HEK293 (cell line): ENCODE data around the gene IL23A.

Experiments
- CTCF ChIA-PET: fragments of 350-600 bp; formaldehyde crosslinking; extraction: SDS; loops from one replicate; lab custom pipeline; 2021; ENCODE audit warnings: antibody characterized with exemption; lab: Yijun Ruan, JAX
- POLR2A ChIA-PET: fragments of 300-600 bp; formaldehyde crosslinking; extraction: SDS; loops from one replicate; lab custom pipeline; 2020; ENCODE audit warnings: antibody characterized with exemption, inconsistent platforms; lab: Yijun Ruan, JAX
- H3K27ac ChIP-seq: fragments of 200-500 bp; sonication (Bioruptor generic); 2 replicates; pipeline ENCODE4 v1.5.1; 2014; ENCODE audit warnings: low read depth, low read length, control low read depth, inconsistent platforms; ENCODE audit errors: extremely low read depth
- H3K36me3 ChIP-seq, 2 experiments: fragments of 200-500 bp in 1 of 2; sonication (Bioruptor generic) in 1 of 2; 1 replicate in 1 of 2; 2 replicates in 1 of 2; pipeline ENCODE4 v1.5.1; 2014 to 2017; ENCODE audit warnings: inconsistent platforms in 2 of 2, low read length in 2 of 2; ENCODE audit not compliant: control insufficient read depth in 2 of 2, insufficient read depth in 1 of 2
- H3K4me1 ChIP-seq: fragments of 200-500 bp; sonication (Bioruptor generic); 2 replicates; pipeline ENCODE4 v1.5.1; 2014; ENCODE audit warnings: mild to moderate bottlenecking, low read length, inconsistent platforms; ENCODE audit not compliant: control insufficient read depth, insufficient read depth
- H3K4me3 ChIP-seq: 2 replicates; pipeline ENCODE4 v1.5.1; 2011; ENCODE audit warnings: low read depth, mild to moderate bottlenecking, control low read depth, low read length, moderate library complexity
- H3K9me3 ChIP-seq: fragments of 200-500 bp; sonication (Bioruptor generic); 2 replicates; pipeline ENCODE4 v1.5.1; 2014; ENCODE audit warnings: low read depth, low read length, inconsistent platforms; ENCODE audit not compliant: control insufficient read depth, insufficient read depth
- HIC1 ChIP-seq: fragments of 450-650 bp; formaldehyde crosslinking; IDR thresholded peaks from 2 replicates; pipeline ENCODE4 v1.5.1; 2016; ENCODE audit warnings: missing biosample characterization, missing genetic modification characterization
- HOXA7 ChIP-seq: sonication (generic); formaldehyde crosslinking; IDR thresholded peaks from 2 replicates; pipeline ENCODE4 v1.8.1; 2022; ENCODE audit warnings: missing genetic modification reagents, borderline replicate concordance
- HOXC10 ChIP-seq: sonication (generic); formaldehyde crosslinking; IDR thresholded peaks from 2 replicates; pipeline ENCODE4 v1.8.1; 2023; ENCODE audit warnings: mild to moderate bottlenecking, missing genetic modification reagents
- KLF10 ChIP-seq: fragments of 450-650 bp; IDR thresholded peaks from 2 replicates; pipeline ENCODE4 v1.5.1; 2018; ENCODE audit warnings: missing biosample characterization, mild to moderate bottlenecking, missing genetic modification characterization
- KLF7 ChIP-seq: fragments of 450-650 bp; formaldehyde crosslinking; IDR thresholded peaks from 2 replicates; pipeline ENCODE4 v1.5.1; 2016; ENCODE audit warnings: missing biosample characterization, missing genetic modification characterization, borderline replicate concordance
- MEIS1 ChIP-seq: sonication (generic); formaldehyde crosslinking; IDR thresholded peaks from 2 replicates; pipeline ENCODE4 v1.8.1; 2022; ENCODE audit warnings: missing genetic modification reagents, mild to moderate bottlenecking, borderline replicate concordance
- OVOL3 ChIP-seq: fragments of 450-650 bp; formaldehyde crosslinking; IDR thresholded peaks from 2 replicates; pipeline ENCODE4 v1.5.1; 2016; ENCODE audit warnings: missing biosample characterization, missing genetic modification characterization
- SP2 ChIP-seq: fragments of 450-650 bp; formaldehyde crosslinking; IDR thresholded peaks from 2 replicates; pipeline ENCODE4 v1.5.1; 2016; ENCODE audit warnings: missing biosample characterization, missing genetic modification characterization
- ZBTB1 ChIP-seq: fragments of 450-650 bp; formaldehyde crosslinking; IDR thresholded peaks from 2 replicates; pipeline ENCODE4 v1.5.1; 2016; ENCODE audit warnings: missing biosample characterization, missing genetic modification characterization
- ZBTB7A ChIP-seq: fragments of 450-650 bp; formaldehyde crosslinking; IDR thresholded peaks from 2 replicates; pipeline ENCODE4 v1.5.1; 2016; ENCODE audit warnings: low read depth, missing biosample characterization, missing genetic modification characterization
- ZFHX2 ChIP-seq: fragments of 450-650 bp; formaldehyde crosslinking; conservative IDR thresholded peaks from 2 replicates; pipeline ENCODE4 v1.5.1; 2016; ENCODE audit warnings: missing biosample characterization, missing genetic modification characterization
- ZIC2 ChIP-seq: fragments of 450-650 bp; formaldehyde crosslinking; IDR thresholded peaks from 2 replicates; pipeline ENCODE4 v1.5.1; 2016; ENCODE audit warnings: missing biosample characterization, missing genetic modification characterization
- ZNF175 ChIP-seq: fragments of 450-650 bp; formaldehyde crosslinking; IDR thresholded peaks from 2 replicates; pipeline ENCODE4 v1.5.1; 2016; ENCODE audit warnings: missing biosample characterization, missing genetic modification characterization
- ZNF19 ChIP-seq: fragments of 450-650 bp; formaldehyde crosslinking; IDR thresholded peaks from 2 replicates; pipeline ENCODE4; 2016; ENCODE audit warnings: missing biosample characterization, missing genetic modification characterization, low read depth
- ZNF214 ChIP-seq: fragments of 450-650 bp; formaldehyde crosslinking; IDR thresholded peaks from 2 replicates; pipeline ENCODE4 v1.5.1; 2017; ENCODE audit warnings: missing biosample characterization, mild to moderate bottlenecking, missing genetic modification characterization, borderline replicate concordance
- ZNF354C ChIP-seq: fragments of 450-650 bp; formaldehyde crosslinking; IDR thresholded peaks from 2 replicates; pipeline ENCODE4 v1.5.1; 2016; ENCODE audit warnings: missing biosample characterization, missing genetic modification characterization, low read depth, borderline replicate concordance
- ZNF391 ChIP-seq: fragments of 450-650 bp; formaldehyde crosslinking; IDR thresholded peaks from 2 replicates; pipeline ENCODE4 v1.5.1; 2016; ENCODE audit warnings: low read depth, missing biosample characterization, missing genetic modification characterization, borderline replicate concordance
- ZNF394 ChIP-seq: fragments of 450-650 bp; formaldehyde crosslinking; IDR thresholded peaks from 2 replicates; pipeline ENCODE4 v1.5.1; 2016; ENCODE audit warnings: missing biosample characterization, missing genetic modification characterization, mild to moderate bottlenecking, moderate library complexity, borderline replicate concordance
- ZNF514 ChIP-seq: fragments of 450-650 bp; formaldehyde crosslinking; IDR thresholded peaks from 2 replicates; pipeline ENCODE4 v1.5.1; 2016; ENCODE audit warnings: missing biosample characterization, missing genetic modification characterization
- ZNF544 ChIP-seq: fragments of 450-650 bp; formaldehyde crosslinking; IDR thresholded peaks from 2 replicates; pipeline ENCODE4 v1.5.0; 2017; ENCODE audit warnings: missing biosample characterization, missing genetic modification characterization
- ZNF549 ChIP-seq: fragments of 450-650 bp; IDR thresholded peaks from 2 replicates; pipeline ENCODE4 v1.5.1; 2018; ENCODE audit warnings: missing biosample characterization, missing genetic modification characterization, mild to moderate bottlenecking, inconsistent platforms, moderate library complexity
- ZNF600 ChIP-seq: fragments of 450-650 bp; formaldehyde crosslinking; IDR thresholded peaks from 2 replicates; pipeline ENCODE4 v1.5.1; 2016; ENCODE audit warnings: missing biosample characterization, missing genetic modification characterization
- ZNF623 ChIP-seq: fragments of 450-650 bp; formaldehyde crosslinking; IDR thresholded peaks from 2 replicates; pipeline ENCODE4 v1.5.1; 2016; ENCODE audit warnings: missing biosample characterization, missing genetic modification characterization
- ZNF626 ChIP-seq: fragments of 450-650 bp; sonication (Bioruptor Pico); formaldehyde crosslinking; IDR thresholded peaks from 2 replicates; pipeline ENCODE4 v1.5.1; 2018; ENCODE audit warnings: missing biosample characterization, missing genetic modification characterization, inconsistent platforms
- ZNF639 ChIP-seq: fragments of 450-650 bp; formaldehyde crosslinking; IDR thresholded peaks from 2 replicates; pipeline ENCODE4 v1.5.1; 2016; ENCODE audit warnings: missing biosample characterization, missing genetic modification characterization
- ZNF777 ChIP-seq: fragments of 450-650 bp; formaldehyde crosslinking; IDR thresholded peaks from 2 replicates; pipeline ENCODE4 v1.5.1; 2017; ENCODE audit warnings: missing biosample characterization, missing genetic modification characterization, borderline replicate concordance
- ZNF791 ChIP-seq: fragments of 450-650 bp; formaldehyde crosslinking; IDR thresholded peaks from 2 replicates; pipeline ENCODE4 v1.5.1; 2016; ENCODE audit warnings: missing biosample characterization, missing genetic modification characterization
- ZSCAN5A ChIP-seq: fragments of 450-650 bp; formaldehyde crosslinking; IDR thresholded peaks from 2 replicates; pipeline ENCODE4 v1.5.1; 2016; ENCODE audit warnings: missing biosample characterization, missing genetic modification characterization
- TF ChIP-seq, protein P1 (sequence below): fragments of 450-650 bp; formaldehyde crosslinking; IDR thresholded peaks from 2 replicates; pipeline ENCODE4 v1.5.1; 2017; ENCODE audit warnings: missing biosample characterization, missing genetic modification characterization

The IL23A gene

DNA sequence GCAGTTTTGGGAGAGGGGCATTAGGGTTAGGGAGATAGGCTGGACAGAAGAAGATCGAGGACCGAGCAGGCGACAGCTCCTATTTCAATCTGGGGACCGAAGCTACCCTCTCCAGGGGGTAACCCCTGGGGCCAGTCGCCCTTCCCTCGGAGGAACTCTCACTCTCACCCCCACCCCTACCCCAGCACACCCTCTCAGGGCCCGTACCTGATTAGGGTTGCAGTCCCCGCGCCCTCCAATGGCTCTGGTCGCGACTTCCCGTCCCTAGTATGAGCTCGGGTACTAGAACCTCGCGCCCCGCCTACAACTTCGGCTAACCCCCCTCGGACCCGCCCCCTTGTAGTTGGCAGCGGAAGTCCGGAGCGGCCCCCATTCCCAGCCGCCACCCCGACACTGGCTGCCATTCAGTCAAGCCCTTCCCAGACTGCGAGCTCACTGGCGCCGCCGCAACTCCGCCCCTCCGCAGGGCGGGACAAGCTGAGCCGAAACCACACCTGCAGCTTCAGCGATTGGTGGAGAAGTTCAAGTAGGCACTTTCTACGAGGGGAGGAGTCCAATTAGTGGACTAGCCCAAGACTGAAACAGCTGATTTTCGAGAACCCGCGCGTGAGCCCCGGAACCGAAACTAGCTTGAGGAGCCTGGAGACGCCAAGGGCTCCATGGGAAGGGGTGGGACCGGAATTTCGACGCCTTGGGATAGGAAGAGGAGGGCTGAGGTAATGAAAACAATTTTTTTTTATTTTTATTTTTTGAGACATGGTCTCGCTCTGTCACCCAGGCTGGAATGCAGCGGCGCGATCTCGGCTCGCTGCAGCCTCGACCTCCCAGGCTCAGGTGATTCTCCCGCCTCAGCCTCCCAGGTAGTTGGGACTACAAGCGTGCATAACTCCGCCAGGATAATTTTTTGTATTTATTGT, 21.4 kb downstream of the IL23A start, which contains the start of gene STAT2 (continued):
- TF ChIP-seq ZNF639 (tag by site-specific recombination) (0 out of 2 replicates have a peak, but pooled peaks have one; percentile 35), ZNF514 (tag by site-specific recombination) (no peak), HOXA7 (CRISPR knock-in tag) (no peak), KLF7 (tag by site-specific recombination) (no peak), ZNF354C (tag by site-specific recombination) (no peak), ZFHX2 (no peak; the same call in 1 of the 2 replicates), OVOL3 (tag by site-specific recombination) (no peak), HIC1 (peak; percentile 94), ZNF626 (tag by site-specific recombination) (no peak), ZNF175 (tag by site-specific recombination) (no peak), SP2 (tag by site-specific recombination) (peak; percentile 100), KLF10 (tag by site-specific recombination) (peak; percentile 99), ZNF391 (tag by site-specific recombination) (peak; percentile 36; the same call in 1 of the 2 replicates)

GRCh38 chr12:56361487-56362129, 22.9 kb downstream of the IL23A start:
- Histone ChIP-seq H3K4me3 (no peak overlapping the region), H3K36me3 (no peaks in the 10 kb centered on the region), H3K4me1 (no peaks in the 10 kb centered on the region; the same call in 1 of the 2 replicates), H3K27ac (no peak overlapping the region), H3K9me3 (no peaks in the 10 kb centered on the region)
- CTCF ChIA-PET: interaction anchor here (0.6 to 1.6 kb wide), 4 partner anchors 8 to 299 kb away, joined by 3 to 4 read pairs (median 4); no protein-coding TSS in a partner anchor
- POLR2A ChIA-PET: interaction anchor here (0.6 kb wide), 1 partner anchor 370 kb away, joined by 3 read pairs; no protein-coding TSS in a partner anchor
- no peak for TF ChIP-seq ZIC2
- no peak for TF ChIP-seq ZNF19 (tag by site-specific recombination)
- no peak for TF ChIP-seq ZNF544 (tag by site-specific recombination)
- TF ChIP-seq, protein P1, sequence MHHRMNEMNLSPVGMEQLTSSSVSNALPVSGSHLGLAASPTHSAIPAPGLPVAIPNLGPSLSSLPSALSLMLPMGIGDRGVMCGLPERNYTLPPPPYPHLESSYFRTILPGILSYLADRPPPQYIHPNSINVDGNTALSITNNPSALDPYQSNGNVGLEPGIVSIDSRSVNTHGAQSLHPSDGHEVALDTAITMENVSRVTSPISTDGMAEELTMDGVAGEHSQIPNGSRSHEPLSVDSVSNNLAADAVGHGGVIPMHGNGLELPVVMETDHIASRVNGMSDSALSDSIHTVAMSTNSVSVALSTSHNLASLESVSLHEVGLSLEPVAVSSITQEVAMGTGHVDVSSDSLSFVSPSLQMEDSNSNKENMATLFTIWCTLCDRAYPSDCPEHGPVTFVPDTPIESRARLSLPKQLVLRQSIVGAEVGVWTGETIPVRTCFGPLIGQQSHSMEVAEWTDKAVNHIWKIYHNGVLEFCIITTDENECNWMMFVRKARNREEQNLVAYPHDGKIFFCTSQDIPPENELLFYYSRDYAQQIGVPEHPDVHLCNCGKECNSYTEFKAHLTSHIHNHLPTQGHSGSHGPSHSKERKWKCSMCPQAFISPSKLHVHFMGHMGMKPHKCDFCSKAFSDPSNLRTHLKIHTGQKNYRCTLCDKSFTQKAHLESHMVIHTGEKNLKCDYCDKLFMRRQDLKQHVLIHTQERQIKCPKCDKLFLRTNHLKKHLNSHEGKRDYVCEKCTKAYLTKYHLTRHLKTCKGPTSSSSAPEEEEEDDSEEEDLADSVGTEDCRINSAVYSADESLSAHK (tag by site-specific recombination): no peak
- no peak for TF ChIP-seq ZNF600 (tag by site-specific recombination)
- TF ChIP-seq HOXC10 (CRISPR knock-in tag): no peak
- TF ChIP-seq ZNF791 (tag by site-specific recombination): no peak
- no peak for TF ChIP-seq ZSCAN5A (tag by site-specific recombination)
- no peak for TF ChIP-seq ZNF214
- TF ChIP-seq ZNF623: no peak
- TF ChIP-seq ZBTB7A (tag by site-specific recombination): no peak
- no peak for TF ChIP-seq ZBTB1 (tag by site-specific recombination)
- TF ChIP-seq ZNF549 (tag by site-specific recombination): no peak
- TF ChIP-seq ZNF777: no peak
- no peak for TF ChIP-seq MEIS1
- TF ChIP-seq ZNF394: no peak
